Liver (tissue), 9 donors: ENCODE measurements around the gene EGF. TPM values are rescaled to one million over a fixed set of nuclear protein-coding genes. Genes with fewer than 3 reads are reported as not detected.

ENCODE experiments used
- DNase-seq: peaks from one replicate; pipeline ENCODE4 v3.0.0-alpha.2; 2017; ENCODE audit warnings: low spot score
- H3K27ac ChIP-seq, 2 donors: one replicate each; pipeline ENCODE4 v1.7.0; 2013; ENCODE audit warnings: inconsistent platforms in 2 of 2, low read length in 2 of 2, control low read depth in 1 of 2, low read depth in 1 of 2, mild to moderate bottlenecking in 1 of 2
- H3K27me3 ChIP-seq, 4 donors: one replicate each; pipeline versions ENCODE4 v1.6.1 to v1.7.0; 2013; ENCODE audit warnings: low read length in 3 of 4, inconsistent platforms in 1 of 4, mild to moderate bottlenecking in 1 of 4, moderate library complexity in 1 of 4; ENCODE audit not compliant: control insufficient read depth in 4 of 4, insufficient read depth in 4 of 4
- H3K36me3 ChIP-seq, 4 donors: one replicate each; pipeline versions ENCODE4 v1.6.1 to v1.7.0; 2013; ENCODE audit warnings: low read length in 3 of 4, mild to moderate bottlenecking in 3 of 4, low read depth in 1 of 4, moderate library complexity in 1 of 4; ENCODE audit not compliant: control insufficient read depth in 4 of 4, insufficient read depth in 3 of 4
- H3K4me1 ChIP-seq, 4 donors: one replicate each; pipeline versions ENCODE4 v1.6.1 to v1.7.0; 2013; ENCODE audit warnings: low read length in 3 of 4, mild to moderate bottlenecking in 3 of 4, moderate library complexity in 1 of 4; ENCODE audit not compliant: control insufficient read depth in 4 of 4, insufficient read depth in 4 of 4
- H3K4me3 ChIP-seq, 3 donors: one replicate each; pipeline versions ENCODE4 v1.6.1 to v1.7.0; 2013; ENCODE audit warnings: low read length in 3 of 3, control low read depth in 1 of 3, low read depth in 1 of 3, mild to moderate bottlenecking in 1 of 3
- H3K9ac ChIP-seq, 2 donors: one replicate each; pipeline ENCODE4 v1.7.0; 2013; ENCODE audit warnings: low read length in 2 of 2, mild to moderate bottlenecking in 2 of 2, moderate library complexity in 2 of 2, control low read depth in 1 of 2, low read depth in 1 of 2
- H3K9me3 ChIP-seq, 4 donors: one replicate each; pipeline versions ENCODE4 v1.6.1 to v1.7.0; 2013; ENCODE audit warnings: low read length in 3 of 4; ENCODE audit not compliant: control insufficient read depth in 4 of 4
- ATF3 ChIP-seq: IDR thresholded peaks from 2 replicates; pipeline ENCODE4 v1.6.1; 2016; ENCODE audit warnings: antibody characterized with exemption
- FOXA2 ChIP-seq: IDR thresholded peaks from 2 replicates; pipeline ENCODE4 v1.6.1; 2016; ENCODE audit warnings: antibody characterized with exemption
- MAX ChIP-seq: IDR thresholded peaks from 2 replicates; pipeline ENCODE4 v1.6.1; 2016; ENCODE audit warnings: antibody characterized with exemption
- NR2F2 ChIP-seq: IDR thresholded peaks from 2 replicates; pipeline ENCODE4 v1.6.1; 2016; ENCODE audit warnings: antibody characterized with exemption
- REST ChIP-seq: IDR thresholded peaks from 2 replicates; pipeline ENCODE4 v1.6.1; 2016; ENCODE audit warnings: antibody characterized with exemption, mild to moderate bottlenecking
- RXRA ChIP-seq, 2 donors: IDR thresholded peaks; 2 replicates each; pipeline ENCODE4 v1.6.1; 2017 to 2018; ENCODE audit warnings: antibody characterized with exemption in 2 of 2, mild to moderate bottlenecking in 1 of 2
- SP1 ChIP-seq: IDR thresholded peaks from 2 replicates; pipeline ENCODE4 v1.6.1; 2018; ENCODE audit warnings: antibody characterized with exemption, mild to moderate bottlenecking
- YY1 ChIP-seq: IDR thresholded peaks from 2 replicates; pipeline ENCODE4 v1.6.1; 2016; ENCODE audit warnings: antibody characterized with exemption, mild to moderate bottlenecking
- ZBTB33 ChIP-seq: IDR thresholded peaks from 2 replicates; pipeline ENCODE4 v1.6.1; 2016; ENCODE audit warnings: antibody characterized with exemption
- WGBS: extraction: QIAGEN DNeasy Blood & Tissue Kit; methylation state at CpG from one replicate; pipeline ENCODE4 v1.1.7; 2013; 5-methylcytosine and 5-hydroxymethylcytosine counted together
- polyA plus RNA-seq, 2 donors: library from polyadenylated mRNA; stranded (reverse) in 1 of 2; unstranded in 1 of 2; fragments of 200-250 nt in 1 of 2; fragments of >200 nt in 1 of 2; fragmentation: Nextera tagmentation in 1 of 2; extraction: Ambion mirVana in 1 of 2; gene quantifications; one replicate each; pipeline versions ENCODE4 v1.2.1 to v1.2.3, GENCODE V29; 2013 to 2015
- total RNA-seq, 2 donors: library from RNA; depleted of rRNA; stranded (reverse); fragments of >200 nt; gene quantifications; one replicate each; pipeline ENCODE4 v1.2.3, GENCODE V29; 2014
- donor health status: healthy.
- donor health status: healthy.
- donor health status: healthy.
- donor health status: healthy.
- donor health status: healthy.

Gene EGF
- total and polyA plus RNA-seq, 4 donors = 0.65 TPM; not detected in 3

- no peak for DNase-seq
- H3K4me3 ChIP-seq = no peak overlapping the region
- TF ChIP-seq ZBTB33 = no peak
- TF ChIP-seq MAX = no peak
- TF ChIP-seq FOXA2 = no peak
- H3K27ac ChIP-seq = no peak overlapping the region
- 79% methylated on average over 7 of the region's 7 CpGs for WGBS
- H3K27me3 ChIP-seq = no peaks in the 10 kb centered on the region
- H3K9ac ChIP-seq = no peak overlapping the region
- H3K4me1 ChIP-seq = no peaks in the 10 kb centered on the region
- H3K9me3 ChIP-seq = no peaks in the 10 kb centered on the region
- H3K36me3 ChIP-seq = no peaks in the 10 kb centered on the region
Measured at GRCh38 chr4:110032603-110033002, 119.9 kb downstream of the EGF start.

GRCh38 chr4:110033355-110034025, 120.8 kb downstream of the EGF start:
- Histone ChIP-seq H3K27me3 (no peaks in the 10 kb centered on the region), H3K9ac (no peak overlapping the region), H3K27ac (no peak overlapping the region), H3K9me3 (no peaks in the 10 kb centered on the region), H3K4me1 (no peaks in the 10 kb centered on the region), H3K36me3 (no peaks in the 10 kb centered on the region), H3K4me3 (no peak overlapping the region)
- no peak for DNase-seq
- TF ChIP-seq NR2F2 = no peak
- no peak for TF ChIP-seq SP1
- no peak for TF ChIP-seq REST
- no peak for TF ChIP-seq YY1
- no peak for TF ChIP-seq RXRA (IDR thresholded peaks at IDR 0.05)
- TF ChIP-seq ATF3 = no peak
- TF ChIP-seq ZBTB33 = no peak
- TF ChIP-seq MAX = no peak
- 79% methylated on average over 8 of the region's 8 CpGs for WGBS
